HepG2 (cell line): ENCODE measurements around the gene FBN2. TPM values are rescaled to one million over a fixed set of nuclear protein-coding genes. Genes with fewer than 3 reads are reported as not detected.

Experiments used
- ATAC-seq: fragments of 200-7000 bp; cut with Tn5 transposase; 3 replicates; pipeline ENCODE4 v1.9.1; 2020; ENCODE audit warnings: mild to moderate bottlenecking, moderate library complexity
- BruUV-seq: library from RNA; stranded (reverse); fragments of 400-500 nt; replicated peaks from 2 replicates; lab custom pipeline; 2021; lab: Mats Ljungman, UMichigan
- CTCF ChIA-PET: fragments of 300-600 bp; formaldehyde crosslinking; extraction: SDS; loops from one replicate; lab custom pipeline; 2021; ENCODE audit warnings: low total read pairs, inconsistent platforms, low intra/inter-chr PET ratio; lab: Yijun Ruan, JAX
- POLR2A ChIA-PET: fragments of 350-600 bp; sonication (Branson Sonifier 250); formaldehyde crosslinking; loops from one replicate; lab custom pipeline; 2020; ENCODE audit warnings: antibody characterized with exemption, inconsistent platforms; lab: Yijun Ruan, JAX
- DNase-seq: peaks from one replicate; pipeline ENCODE4 v3.0.0-alpha.2; 2015; ENCODE audit warnings: low spot score
- FAIRE-seq: peaks from 3 replicates; lab custom pipeline; 2011; peaks lifted over from hg19 to GRCh38; lab: Jason Lieb, UNC
- H2AFZ ChIP-seq: one replicate; pipeline ENCODE4 v1.6.1; 2011; ENCODE audit warnings: low read length, inconsistent platforms
- H3K27ac ChIP-seq: fragments of 300-600 bp; 3 replicates; pipeline ENCODE4 v1.8.0; 2011; ENCODE audit warnings: mixed run types, mild to moderate bottlenecking, mixed read lengths, low read length, inconsistent platforms; ENCODE audit not compliant: insufficient read depth; ENCODE audit errors: extremely low read length
- H3K27me3 ChIP-seq, 2 experiments: fragments of 200-600 bp in 1 of 2; 2 replicates in 1 of 2; 3 replicates in 1 of 2; pipeline versions ENCODE4 v1.6.0 to v1.8.0; 2011; ENCODE audit warnings: low read length in 2 of 2, mild to moderate bottlenecking in 2 of 2, moderate library complexity in 2 of 2, inconsistent platforms in 1 of 2; ENCODE audit not compliant: insufficient read depth in 2 of 2, control insufficient read depth in 1 of 2
- H3K36me3 ChIP-seq, 2 experiments: fragments of 200-600 bp in 1 of 2; replicated peaks in 1 of 2; 2 replicates in 1 of 2; 3 replicates in 1 of 2; pipeline versions ENCODE4 v1.5.1 to v1.8.0; 2011; ENCODE audit warnings: low read length in 2 of 2, inconsistent platforms in 1 of 2; ENCODE audit not compliant: insufficient read depth in 2 of 2, control insufficient read depth in 1 of 2
- H3K4me1 ChIP-seq: 2 replicates; pipeline ENCODE4 v1.5.1; 2012; ENCODE audit warnings: low read length, inconsistent platforms; ENCODE audit not compliant: insufficient read depth
- H3K4me2 ChIP-seq: 2 replicates; pipeline ENCODE4 v1.6.0; 2011; ENCODE audit warnings: low read depth, low read length, inconsistent platforms
- H3K4me3 ChIP-seq, 3 experiments: fragments of 200-600 bp in 1 of 3; sonication (generic), shearing (Covaris generic) in 1 of 3; replicated peaks in 1 of 3; 2 replicates each; pipeline ENCODE4 v1.5.1; 2011 to 2016; ENCODE audit warnings: low read length in 3 of 3, inconsistent platforms in 2 of 3, low read depth in 2 of 3, mild to moderate bottlenecking in 2 of 3, control low read depth in 1 of 3, mixed read lengths in 1 of 3; ENCODE audit not compliant: insufficient read depth in 1 of 3
- H3K79me2 ChIP-seq: one replicate; pipeline ENCODE4 v1.6.1; 2011; ENCODE audit warnings: low read length, inconsistent platforms; ENCODE audit not compliant: insufficient read depth
- H3K9ac ChIP-seq: 2 replicates; pipeline ENCODE4 v1.6.0; 2011; ENCODE audit warnings: mild to moderate bottlenecking, low read depth, low read length, inconsistent platforms; ENCODE audit not compliant: insufficient read depth
- H3K9me3 ChIP-seq: 2 replicates; pipeline ENCODE4 v1.5.1; 2012; ENCODE audit warnings: mild to moderate bottlenecking, low read length
- H4K20me1 ChIP-seq: 2 replicates; pipeline ENCODE4 v1.6.0; 2011; ENCODE audit warnings: inconsistent platforms, mild to moderate bottlenecking, low read length, moderate library complexity; ENCODE audit not compliant: insufficient read depth
- HNRNPK ChIP-seq: fragments of 200-400 bp; formaldehyde crosslinking; IDR thresholded peaks from 2 replicates; pipeline ENCODE4 v1.6.1; 2018; ENCODE audit warnings: low read length, low read depth, moderate library complexity, mild to moderate bottlenecking; ENCODE audit not compliant: poor library complexity, severe bottlenecking
- HNRNPL ChIP-seq: fragments of 200-400 bp; formaldehyde crosslinking; IDR thresholded peaks from 2 replicates; pipeline ENCODE4 v1.6.1; 2017; ENCODE audit warnings: mild to moderate bottlenecking, low read depth, low read length
- IKZF1 ChIP-seq: fragments of 450-650 bp; IDR thresholded peaks from 2 replicates; pipeline ENCODE4 v1.7.1; 2016
- IRF9 ChIP-seq: sonication (generic); formaldehyde crosslinking; IDR thresholded peaks from 2 replicates; pipeline ENCODE4 v1.8.0; 2022; ENCODE audit warnings: missing genetic modification reagents, mild to moderate bottlenecking, borderline replicate concordance
- ISX ChIP-seq: sonication (generic); formaldehyde crosslinking; conservative IDR thresholded peaks from 2 replicates; pipeline ENCODE4 v1.5.0; 2020; ENCODE audit warnings: missing genetic modification reagents
- KAT7 ChIP-seq: IDR thresholded peaks from 2 replicates; pipeline ENCODE4 v1.6.1; 2018; ENCODE audit warnings: borderline replicate concordance, missing compliant biosample characterization
- LBX2 ChIP-seq: sonication (generic); formaldehyde crosslinking; IDR thresholded peaks from 2 replicates; pipeline ENCODE4 v1.5.0; 2020; ENCODE audit warnings: missing genetic modification reagents, mild to moderate bottlenecking, borderline replicate concordance
- PRMT3 ChIP-seq: sonication (generic); formaldehyde crosslinking; IDR thresholded peaks from 2 replicates; pipeline ENCODE4 v1.8.1; 2022; ENCODE audit warnings: low read depth, mild to moderate bottlenecking, moderate library complexity, missing genetic modification reagents, borderline replicate concordance
- TBX3 ChIP-seq: fragments of 450-650 bp; IDR thresholded peaks from 2 replicates; pipeline ENCODE4 v1.6.1; 2017; ENCODE audit warnings: antibody characterized with exemption, mild to moderate bottlenecking, inconsistent platforms, borderline replicate concordance
- ZBTB25 ChIP-seq: IDR thresholded peaks from 2 replicates; pipeline ENCODE4 v1.6.1; 2018; ENCODE audit warnings: missing genetic modification reagents
- ZFAT ChIP-seq: sonication (generic); formaldehyde crosslinking; conservative IDR thresholded peaks from 2 replicates; pipeline ENCODE4 v1.8.1; 2023; ENCODE audit warnings: missing genetic modification reagents, inconsistent platforms
- ZNF121 ChIP-seq: sonication (generic); formaldehyde crosslinking; IDR thresholded peaks from 2 replicates; pipeline ENCODE4 v1.5.0; 2020; ENCODE audit warnings: mild to moderate bottlenecking, missing genetic modification reagents
- ZNF326 ChIP-seq: sonication (generic); formaldehyde crosslinking; IDR thresholded peaks from 2 replicates; pipeline ENCODE4 v1.4.0; 2020; ENCODE audit warnings: missing genetic modification reagents, borderline replicate concordance
- ZNF383 ChIP-seq: sonication (generic); formaldehyde crosslinking; IDR thresholded peaks from 2 replicates; pipeline ENCODE4 v1.4.0; 2020; ENCODE audit warnings: missing genetic modification reagents, mild to moderate bottlenecking, borderline replicate concordance
- ZNF430 ChIP-seq: sonication (generic); formaldehyde crosslinking; IDR thresholded peaks from 2 replicates; pipeline ENCODE4 v1.9.0; 2021; ENCODE audit warnings: mild to moderate bottlenecking, missing genetic modification reagents
- ZNF704 ChIP-seq: sonication (generic); formaldehyde crosslinking; IDR thresholded peaks from 2 replicates; pipeline ENCODE4 v1.8.1; 2023; ENCODE audit warnings: mild to moderate bottlenecking, inconsistent platforms, moderate library complexity, missing genetic modification reagents, borderline replicate concordance
- ZNF737 ChIP-seq: sonication (generic); formaldehyde crosslinking; IDR thresholded peaks from 2 replicates; pipeline ENCODE4 v1.5.0; 2020; ENCODE audit warnings: missing genetic modification reagents, mild to moderate bottlenecking, borderline replicate concordance
- WGBS: methylation state at CpG from one replicate; pipeline ENCODE4 v1.1.6; 2017; ENCODE audit warnings: low lambda C conversion rate; 5-methylcytosine and 5-hydroxymethylcytosine counted together
- in situ Hi-C: cut with HindIII; loops from 2 replicates; pipeline ENCODE4 v1.10.0; 2017; ENCODE audit warnings: low pct_unique_long_range_greater_than_20kb; ENCODE audit not compliant: extremely low pct_ligation_motif_present
- intact Hi-C: fragments of 100-400 bp; cut with micrococcal nuclease; formaldehyde crosslinking; loops from one replicate; pipeline ENCODE4 v1.10.0; 2022; ENCODE audit not compliant: unreplicated experiment
- polyA plus RNA-seq, 8 experiments: library from polyadenylated mRNA; depleted of rRNA in 3 of 8; stranded (reverse) in 7 of 8; unstranded in 1 of 8; fragments of >200 nt; fragmentation: Illumina TruSeq in 4 of 8; extraction: Trizol in 4 of 8; gene quantifications; 2 replicates each; pipeline versions ENCODE4 v1.2.1 to v1.2.3, GENCODE V29; 2011 to 2016; ENCODE audit warnings: low read depth in 4 of 8, missing spikeins in 1 of 8, mixed read lengths in 1 of 8; ENCODE audit not compliant: insufficient read depth in 1 of 8
- total RNA-seq, 5 experiments: library from RNA; depleted of rRNA; stranded (reverse); fragments of >200 nt; fragmentation: Illumina TruSeq; extraction: Trizol; gene quantifications; 2 replicates each; pipeline ENCODE4 v1.2.3, GENCODE V29; 2016; ENCODE audit warnings: low read depth in 1 of 5

The FBN2 gene
- total and polyA plus RNA-seq, 2 of the 13 experiments (the other 11 are each of a cell fraction or from before 2014, with no cell fraction given) = not detected

GRCh38 chr5:128237000-128237399 lies 301.0 kb downstream of the FBN2 start (continued):
- no peak for TF ChIP-seq LBX2 (CRISPR knock-in tag)

- ATAC-seq (no peak), FAIRE-seq (no peak), DNase-seq (no peak)
- no peaks in the 10 kb centered on the region for H3K27me3 ChIP-seq
- intact Hi-C loops = no loop called here
- no peak overlapping the region for H3K4me2 ChIP-seq
- H3K36me3 ChIP-seq = no peaks in the 10 kb centered on the region
- H3K4me3 ChIP-seq = no peak overlapping the region
- no peaks in the 10 kb centered on the region for H3K4me1 ChIP-seq
- no TSS peak for BruUV-seq
- H2AFZ ChIP-seq = no peak overlapping the region
- in situ Hi-C loops = no loop called here
- CTCF ChIA-PET = no interaction called here
- H4K20me1 ChIP-seq = no peaks in the 10 kb centered on the region
- POLR2A ChIA-PET = no interaction called here
- TF ChIP-seq ISX (CRISPR knock-in tag) (no peak), HNRNPL (no peak), ZFAT (CRISPR knock-in tag) (no peak), HNRNPK (no peak), ZNF430 (no peak), TBX3 (no peak), ZNF737 (CRISPR knock-in tag) (no peak), KAT7 (CRISPR knock-in tag) (no peak), ZBTB25 (no peak), IKZF1 (no peak), ZNF704 (no peak), ZNF383 (CRISPR knock-in tag) (no peak), PRMT3 (CRISPR knock-in tag) (no peak), IRF9 (CRISPR knock-in tag) (no peak), ZNF121 (CRISPR knock-in tag) (no peak), ZNF326 (CRISPR knock-in tag) (no peak)
- WGBS = 0% methylated on average over 6 of the region's 7 CpGs
- no peaks in the 10 kb centered on the region for H3K9me3 ChIP-seq
- H3K79me2 ChIP-seq = no peaks in the 10 kb centered on the region
- no peak overlapping the region for H3K9ac ChIP-seq
- no peak overlapping the region for H3K27ac ChIP-seq
These were observed 301.7 kb downstream of the FBN2 start for GRCh38 chr5:128236334-128236733.
